ENCODE results near the gene NOD1.
"Not testable (repeated sequence)": the region's sequence is repeated elsewhere in the genome, so short reads cannot be mapped to it uniquely, and the experiment has no call there.

Gene NOD1

GRCh38 chr7:30421647-30422196 lies 56.9 kb downstream of the NOD1 start:
- no peak overlapping the region for H3K27ac ChIP-seq
- TF ChIP-seq, protein P1, sequence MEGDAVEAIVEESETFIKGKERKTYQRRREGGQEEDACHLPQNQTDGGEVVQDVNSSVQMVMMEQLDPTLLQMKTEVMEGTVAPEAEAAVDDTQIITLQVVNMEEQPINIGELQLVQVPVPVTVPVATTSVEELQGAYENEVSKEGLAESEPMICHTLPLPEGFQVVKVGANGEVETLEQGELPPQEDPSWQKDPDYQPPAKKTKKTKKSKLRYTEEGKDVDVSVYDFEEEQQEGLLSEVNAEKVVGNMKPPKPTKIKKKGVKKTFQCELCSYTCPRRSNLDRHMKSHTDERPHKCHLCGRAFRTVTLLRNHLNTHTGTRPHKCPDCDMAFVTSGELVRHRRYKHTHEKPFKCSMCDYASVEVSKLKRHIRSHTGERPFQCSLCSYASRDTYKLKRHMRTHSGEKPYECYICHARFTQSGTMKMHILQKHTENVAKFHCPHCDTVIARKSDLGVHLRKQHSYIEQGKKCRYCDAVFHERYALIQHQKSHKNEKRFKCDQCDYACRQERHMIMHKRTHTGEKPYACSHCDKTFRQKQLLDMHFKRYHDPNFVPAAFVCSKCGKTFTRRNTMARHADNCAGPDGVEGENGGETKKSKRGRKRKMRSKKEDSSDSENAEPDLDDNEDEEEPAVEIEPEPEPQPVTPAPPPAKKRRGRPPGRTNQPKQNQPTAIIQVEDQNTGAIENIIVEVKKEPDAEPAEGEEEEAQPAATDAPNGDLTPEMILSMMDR (conservative IDR thresholded peaks at IDR 0.05), result no peak

DNA sequence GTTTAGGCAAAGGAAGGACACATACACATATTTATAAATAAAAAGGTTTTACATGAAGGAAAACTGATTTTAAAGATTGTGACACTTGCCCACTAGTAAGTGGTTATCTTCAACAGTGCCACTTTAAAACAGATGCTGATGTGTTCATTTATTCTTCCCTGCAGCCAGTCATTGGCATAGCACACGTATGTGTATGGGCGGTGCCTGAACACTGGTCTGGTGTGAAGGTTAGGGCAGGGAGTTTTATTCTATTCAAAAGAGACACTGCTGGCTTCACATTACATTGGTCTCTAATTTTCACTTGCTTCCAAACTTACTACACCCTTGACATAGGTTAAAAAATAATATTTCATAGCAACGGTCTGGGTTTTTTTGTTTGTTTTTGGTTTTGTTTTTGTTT lies 57.9 kb downstream of the NOD1 start:
- TF ChIP-seq, protein P1 (conservative IDR thresholded peaks at IDR 0.05), result no peak
- H3K27ac ChIP-seq, result no peak overlapping the region

- H3K27ac ChIP-seq, result not testable (repeated sequence)
These were observed 58.5 kb downstream of the NOD1 start for GRCh38 chr7:30420080-30420479.

GRCh38 chr7:30413864-30414263 lies 64.7 kb downstream of the NOD1 start:
- H3K27ac ChIP-seq, result no peak overlapping the region
- TF ChIP-seq, protein P1 (conservative IDR thresholded peaks at IDR 0.05), result no peak

DNA sequence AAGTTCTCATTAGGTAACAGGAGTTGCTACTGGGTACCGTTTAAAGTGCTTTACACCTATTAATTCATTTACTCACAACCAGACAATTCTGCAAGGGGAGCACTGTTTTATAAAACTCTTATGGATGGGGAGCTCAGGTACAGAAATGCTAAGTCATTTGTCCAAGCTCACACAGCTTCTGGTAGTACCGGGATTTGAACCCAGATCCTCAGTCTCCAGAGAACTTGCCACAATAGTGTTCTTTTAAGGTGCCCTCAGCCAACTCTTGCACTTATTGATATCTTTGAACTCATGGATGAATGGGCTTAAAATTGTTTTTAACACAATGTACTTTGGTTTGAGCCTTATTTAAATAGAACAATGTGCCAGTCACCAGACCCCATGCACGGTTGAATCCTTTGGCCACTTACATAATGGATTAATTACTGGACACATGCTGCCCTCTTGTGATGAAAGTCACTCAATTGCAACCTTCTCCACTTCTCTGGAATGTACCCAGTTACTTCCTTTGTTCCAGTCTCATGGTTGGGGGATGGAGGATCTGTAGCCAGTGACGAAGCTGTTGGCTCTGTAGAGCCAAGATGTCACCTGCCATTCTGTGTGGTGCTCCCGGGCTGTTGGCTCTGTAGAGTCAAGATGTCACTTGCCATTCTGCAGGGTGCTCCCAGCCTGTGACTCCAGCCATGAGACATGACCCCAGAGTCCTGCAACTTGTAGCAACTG lies 65.6 kb downstream of the NOD1 start:
- no peak overlapping the region for H3K27ac ChIP-seq
- TF ChIP-seq, protein P1 (conservative IDR thresholded peaks at IDR 0.05), result peak; percentile 74

DNA sequence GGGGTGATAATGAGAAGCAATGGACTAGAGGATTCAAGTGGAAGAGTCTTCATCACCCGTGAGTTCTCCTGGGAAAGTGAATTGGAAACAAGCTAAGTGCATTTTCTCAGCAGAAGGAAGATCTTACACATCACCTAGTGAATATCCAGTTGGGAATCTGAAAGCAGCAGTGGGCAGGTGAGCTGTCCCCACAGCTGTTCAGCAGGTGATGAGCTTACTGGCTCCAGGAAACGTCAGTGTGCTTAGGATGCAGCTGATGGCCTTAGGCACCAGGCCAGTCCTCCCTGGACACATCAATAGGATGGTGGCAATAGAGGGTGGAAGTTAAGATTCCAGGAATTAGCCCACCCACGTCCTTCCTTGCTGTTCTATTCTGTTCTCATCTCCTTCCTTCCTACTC lies 66.7 kb downstream of the NOD1 start:
- TF ChIP-seq, protein P1 (conservative IDR thresholded peaks at IDR 0.05), result no peak
- H3K27ac ChIP-seq, result no peak overlapping the region

GRCh38 chr7:30411173-30411572 lies 67.4 kb downstream of the NOD1 start:
- no peak overlapping the region for H3K27ac ChIP-seq
- TF ChIP-seq, protein P1 (conservative IDR thresholded peaks at IDR 0.05), result no peak

Data from VCaP (cell line).